ENCODE measurements around the gene ZBTB16. TPM values are rescaled to one million over a fixed set of nuclear protein-coding genes. Genes with fewer than 3 reads are reported as not detected.
A peak's percentile ranks its signal among the peaks of the same experiment; 100 is the strongest.

The ZBTB16 gene
- total RNA-seq, 4 donors from 2014 or later, result 25.5 to 302 (median 151) TPM

DNA sequence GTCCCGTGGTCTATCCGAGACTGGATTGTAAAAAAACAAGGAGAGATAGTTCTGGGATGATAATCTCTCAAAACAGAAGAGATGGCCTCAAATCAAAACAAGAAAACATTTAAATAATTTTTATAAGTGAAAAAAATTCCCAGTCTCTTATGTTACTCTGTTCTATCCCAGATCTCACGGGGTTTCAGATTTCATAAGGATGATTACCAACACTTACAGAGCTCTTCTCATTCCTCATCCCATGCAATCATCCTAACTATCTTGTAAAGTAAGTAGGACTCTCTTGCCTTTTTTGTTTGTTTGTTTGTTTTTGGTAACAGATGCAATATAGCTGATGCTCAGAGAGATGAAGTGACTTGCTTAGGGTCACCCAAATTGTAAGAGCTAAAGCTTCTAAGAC is 20.0 kb upstream of the ZBTB16 start:
- H3K4me1 ChIP-seq, result no peaks in the 10 kb centered on the region
- H3K27ac ChIP-seq, result peak overlapping the region; percentile 85 to 88
- no peaks in the 10 kb centered on the region for H3K36me3 ChIP-seq
- no peak overlapping the region for H3K4me3 ChIP-seq
- H3K27me3 ChIP-seq, result no peaks in the 10 kb centered on the region
- intact Hi-C loops (cut with DNase I; ENCODE audit: low total_unique reads), result no loop called here
- no peaks in the 10 kb centered on the region for H3K9me3 ChIP-seq
- no peak for DNase-seq
- TF ChIP-seq, protein P1, sequence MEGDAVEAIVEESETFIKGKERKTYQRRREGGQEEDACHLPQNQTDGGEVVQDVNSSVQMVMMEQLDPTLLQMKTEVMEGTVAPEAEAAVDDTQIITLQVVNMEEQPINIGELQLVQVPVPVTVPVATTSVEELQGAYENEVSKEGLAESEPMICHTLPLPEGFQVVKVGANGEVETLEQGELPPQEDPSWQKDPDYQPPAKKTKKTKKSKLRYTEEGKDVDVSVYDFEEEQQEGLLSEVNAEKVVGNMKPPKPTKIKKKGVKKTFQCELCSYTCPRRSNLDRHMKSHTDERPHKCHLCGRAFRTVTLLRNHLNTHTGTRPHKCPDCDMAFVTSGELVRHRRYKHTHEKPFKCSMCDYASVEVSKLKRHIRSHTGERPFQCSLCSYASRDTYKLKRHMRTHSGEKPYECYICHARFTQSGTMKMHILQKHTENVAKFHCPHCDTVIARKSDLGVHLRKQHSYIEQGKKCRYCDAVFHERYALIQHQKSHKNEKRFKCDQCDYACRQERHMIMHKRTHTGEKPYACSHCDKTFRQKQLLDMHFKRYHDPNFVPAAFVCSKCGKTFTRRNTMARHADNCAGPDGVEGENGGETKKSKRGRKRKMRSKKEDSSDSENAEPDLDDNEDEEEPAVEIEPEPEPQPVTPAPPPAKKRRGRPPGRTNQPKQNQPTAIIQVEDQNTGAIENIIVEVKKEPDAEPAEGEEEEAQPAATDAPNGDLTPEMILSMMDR (IDR thresholded peaks at IDR 0.05), result no peak
- TF ChIP-seq POLR2A (IDR thresholded peaks at IDR 0.05), result no peak

DNA sequence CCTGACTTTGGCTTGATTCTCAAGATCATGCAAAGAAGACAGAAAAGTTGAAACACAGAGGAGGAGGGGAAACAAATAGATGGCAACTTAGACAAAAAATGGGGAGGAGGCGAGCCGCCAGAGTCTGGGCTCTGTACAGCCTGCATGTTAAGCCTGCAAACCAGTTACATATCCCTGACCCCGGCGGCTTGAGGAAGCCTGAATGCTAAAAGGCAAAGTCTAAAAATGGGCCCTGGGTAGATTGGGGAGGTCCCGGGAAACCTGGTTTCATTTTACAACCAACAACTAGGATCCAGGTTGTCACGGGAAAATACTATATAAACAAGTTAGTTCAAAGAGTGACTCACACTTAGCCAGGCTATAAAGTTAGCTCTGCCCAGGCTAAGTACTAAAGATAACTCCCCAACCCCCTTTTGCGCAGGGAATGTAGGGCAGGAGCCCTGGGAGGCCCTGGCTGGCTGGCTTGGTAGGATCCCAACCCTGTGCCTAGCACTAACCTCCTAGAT is 18.8 kb upstream of the ZBTB16 start:
- intact Hi-C loops (cut with DNase I; ENCODE audit: low total_unique reads), result loop anchor here (5.0 to 10.0 kb wide), 2 partner anchors 134 to 222 kb away; no protein-coding TSS in a partner anchor
- peak; percentile 54 to 78 for DNase-seq
- Histone ChIP-seq H3K4me3 (no peak overlapping the region), H3K4me1 (no peaks in the 10 kb centered on the region), H3K9me3 (no peaks in the 10 kb centered on the region), H3K27ac (peak overlapping the region; percentile 85 to 88), H3K36me3 (no peaks in the 10 kb centered on the region), H3K27me3 (no peaks in the 10 kb centered on the region)
- TF ChIP-seq, protein P1 (IDR thresholded peaks at IDR 0.05), result no peak
- TF ChIP-seq POLR2A (IDR thresholded peaks at IDR 0.05), result no peak

DNA sequence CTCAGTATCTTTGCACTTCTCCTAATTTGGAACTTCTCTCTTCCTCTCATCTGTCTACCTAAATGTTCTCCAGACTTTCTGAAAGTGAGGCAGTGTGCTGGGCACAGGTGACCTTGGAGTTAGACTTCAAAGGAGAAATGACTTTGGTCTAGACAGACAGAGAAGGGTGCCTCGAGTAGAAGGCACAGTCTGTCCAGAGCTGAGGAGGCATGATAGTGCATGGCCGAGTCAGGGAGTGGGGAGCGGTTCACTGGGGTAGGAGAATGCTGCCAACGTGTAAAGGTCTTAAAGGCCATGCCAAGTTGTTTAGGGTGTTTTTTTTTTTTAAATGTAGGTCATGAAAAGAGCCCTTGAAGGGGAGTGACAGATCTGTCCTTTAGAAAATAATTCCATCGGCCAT is 17.3 kb upstream of the ZBTB16 start:
- H3K4me3 ChIP-seq, result no peak overlapping the region
- no peaks in the 10 kb centered on the region for H3K36me3 ChIP-seq
- no peaks in the 10 kb centered on the region for H3K4me1 ChIP-seq
- intact Hi-C loops (cut with DNase I; ENCODE audit: low total_unique reads), result loop anchor here (5.0 to 10.0 kb wide), 2 partner anchors 133 to 220 kb away; no protein-coding TSS in a partner anchor
- DNase-seq, result no peak
- no peaks in the 10 kb centered on the region for H3K27me3 ChIP-seq
- H3K27ac ChIP-seq, result peak overlapping the region; percentile 85 to 88
- TF ChIP-seq, protein P1 (IDR thresholded peaks at IDR 0.05), result no peak
- TF ChIP-seq POLR2A (IDR thresholded peaks at IDR 0.05), result no peak
- H3K9me3 ChIP-seq, result no peaks in the 10 kb centered on the region

DNA sequence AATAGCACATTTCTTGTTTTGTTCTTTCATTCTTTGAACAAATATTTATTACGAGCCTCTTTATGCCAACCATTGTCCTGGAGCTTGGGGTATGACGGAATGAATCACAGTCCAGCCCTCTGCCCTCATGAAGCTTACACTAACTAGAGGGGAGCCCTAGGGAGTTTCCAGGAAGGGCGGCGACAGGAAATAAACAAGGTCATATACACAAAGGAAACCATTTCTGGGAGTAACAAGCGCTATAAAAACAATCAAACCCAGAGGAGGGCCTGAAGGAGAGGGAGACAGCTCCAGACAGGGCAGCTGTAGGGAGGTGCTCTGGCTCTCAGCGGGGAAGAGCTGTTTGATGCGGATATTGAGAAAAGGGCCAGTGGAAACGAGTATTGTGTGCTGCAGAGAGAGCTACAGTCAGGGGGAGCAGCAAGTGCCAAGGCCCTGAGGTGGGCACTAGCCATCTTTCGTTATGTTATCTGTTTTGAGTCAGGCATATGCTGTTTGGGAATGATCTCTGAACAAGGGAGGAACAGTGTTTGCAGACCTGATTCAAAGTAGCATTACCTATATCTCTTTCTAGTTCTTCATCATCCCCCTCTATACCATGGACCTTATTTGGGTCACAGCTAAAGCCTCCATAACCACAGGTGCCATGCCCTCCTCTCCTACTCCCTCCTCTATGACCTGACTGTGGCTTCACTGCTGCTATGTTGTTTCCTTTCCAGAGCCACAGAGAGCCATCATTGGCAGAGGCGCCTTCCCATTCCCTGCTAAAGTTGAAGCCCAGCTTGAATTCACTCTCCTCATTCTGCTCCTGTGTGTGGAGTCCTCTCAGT is 15.3 kb upstream of the ZBTB16 start:
- intact Hi-C loops (cut with DNase I; ENCODE audit: low total_unique reads), result loop anchor here (5.0 to 10.0 kb wide), 2 partner anchors 131 to 218 kb away; no protein-coding TSS in a partner anchor
- Histone ChIP-seq H3K4me1 (no peaks in the 10 kb centered on the region), H3K27me3 (no peaks in the 10 kb centered on the region), H3K27ac (peak overlapping the region; percentile 65 to 75), H3K36me3 (no peaks in the 10 kb centered on the region), H3K4me3 (no peak overlapping the region), H3K9me3 (no peaks in the 10 kb centered on the region)
- TF ChIP-seq, protein P1 (IDR thresholded peaks at IDR 0.05), result no peak
- no peak for TF ChIP-seq POLR2A (IDR thresholded peaks at IDR 0.05)
- no peak for DNase-seq

DNA sequence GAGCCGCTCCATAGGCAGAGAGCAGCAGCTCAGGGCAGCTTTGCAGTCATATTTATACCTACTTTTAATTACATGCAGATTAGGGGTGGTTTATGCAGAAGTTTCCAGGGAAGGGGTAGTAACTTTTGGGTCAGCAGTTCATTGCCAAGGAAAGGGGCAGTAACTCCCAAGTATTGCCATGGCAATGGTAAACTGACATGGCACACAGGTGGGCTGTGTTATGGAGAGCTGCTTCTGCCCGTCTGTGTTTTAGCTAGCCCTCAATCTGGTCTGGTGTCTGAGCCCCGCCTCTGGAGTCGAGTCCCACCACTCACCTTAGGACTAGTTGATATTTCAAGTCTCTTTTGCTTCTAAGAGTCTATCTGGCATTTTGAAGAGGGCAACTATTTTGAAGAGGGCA is 12.2 kb upstream of the ZBTB16 start:
- intact Hi-C loops (cut with DNase I; ENCODE audit: low total_unique reads), result loop anchor here (10.0 kb wide), 1 partner anchor 127 kb away; no protein-coding TSS in a partner anchor
- no peak overlapping the region for H3K4me3 ChIP-seq
- no peaks in the 10 kb centered on the region for H3K27me3 ChIP-seq
- H3K27ac ChIP-seq, result no peak overlapping the region
- H3K36me3 ChIP-seq, result no peaks in the 10 kb centered on the region
- DNase-seq, result no peak
- H3K9me3 ChIP-seq, result no peaks in the 10 kb centered on the region
- no peak for TF ChIP-seq POLR2A (IDR thresholded peaks at IDR 0.05)
- TF ChIP-seq, protein P1 (IDR thresholded peaks at IDR 0.05), result no peak
- no peaks in the 10 kb centered on the region for H3K4me1 ChIP-seq

All from uterus (tissue), 4 donors.